Tibial nerve (tissue), 4 donors: ENCODE measurements around the gene KIRREL3. TPM values are rescaled to one million over a fixed set of nuclear protein-coding genes. Genes with fewer than 3 reads are reported as not detected.

Experiments
- DNase-seq, 2 donors: peaks; one replicate each; pipeline ENCODE4 v3.0.0-alpha.2; 2019; ENCODE audit warnings: low spot score in 2 of 2
- H3K27ac ChIP-seq, 4 donors: fragments of 200-600 bp; sonication (generic) in 3 of 4; one replicate each; pipeline ENCODE4 v1.5.1; 2017 to 2019; ENCODE audit warnings: mild to moderate bottlenecking in 1 of 4
- H3K27me3 ChIP-seq, 2 donors: fragments of 200-600 bp; sonication (generic) in 1 of 2; one replicate each; pipeline versions ENCODE4 v1.5.1 to v1.6.0; 2017 to 2019
- H3K36me3 ChIP-seq, 3 donors: fragments of 200-600 bp; sonication (generic); one replicate each; pipeline ENCODE4 v1.5.1; 2018 to 2019
- H3K4me1 ChIP-seq, 4 donors: fragments of 200-600 bp; sonication (generic) in 3 of 4; one replicate each; pipeline ENCODE4 v1.5.1; 2017 to 2019
- H3K4me3 ChIP-seq, 4 donors: fragments of 200-600 bp; sonication (generic) in 3 of 4; one replicate each; pipeline ENCODE4 v1.5.1; 2017 to 2019; ENCODE audit warnings: mild to moderate bottlenecking in 1 of 4, moderate library complexity in 1 of 4
- H3K9me3 ChIP-seq, 4 donors: fragments of 200-600 bp; sonication (generic) in 3 of 4; one replicate each; pipeline ENCODE4 v1.5.1; 2017 to 2019
- EP300 ChIP-seq, 2 donors: sonication (generic); formaldehyde crosslinking; IDR thresholded peaks; one replicate each; pipeline ENCODE4 v1.6.1; 2017; ENCODE audit warnings: antibody characterized with exemption in 2 of 2, mild to moderate bottlenecking in 1 of 2
- POLR2A ChIP-seq, 2 donors: fragments of 450-650 bp; IDR thresholded peaks; one replicate each; pipeline ENCODE4 v1.6.1; 2017; ENCODE audit warnings: antibody characterized with exemption in 2 of 2, mild to moderate bottlenecking in 2 of 2, moderate library complexity in 2 of 2
- WGBS, 2 donors: methylation state at CpG; one replicate each; pipeline ENCODE4 v1.1.5; 2018; 5-methylcytosine and 5-hydroxymethylcytosine counted together
- total RNA-seq, 4 donors: library from RNA; depleted of rRNA; stranded (reverse); fragments of >200 nt; gene quantifications; one replicate each; pipeline ENCODE4 v1.1.0, GENCODE V29; 2016
- TF ChIP-seq, protein P1 (sequence below), 5 experiments: fragments of 200-600 bp in 3 of 5; fragments of 450-650 bp in 2 of 5; sonication (generic) in 3 of 5; IDR thresholded peaks; one replicate each; pipeline ENCODE4 v1.5.1; 2016 to 2019; ENCODE audit warnings: antibody characterized with exemption in 5 of 5, mild to moderate bottlenecking in 3 of 5, moderate library complexity in 2 of 5

The KIRREL3 gene
- total RNA-seq, 4 donors from 2014 or later: not detected

- no peaks in the 10 kb centered on the region for H3K4me1 ChIP-seq
- 47 to 50% methylated on average over 1 of the region's 1 CpG for WGBS, 2 donors
Measured at GRCh38 chr11:127042445-127042844, 41.9 kb upstream of the KIRREL3 start.

DNA sequence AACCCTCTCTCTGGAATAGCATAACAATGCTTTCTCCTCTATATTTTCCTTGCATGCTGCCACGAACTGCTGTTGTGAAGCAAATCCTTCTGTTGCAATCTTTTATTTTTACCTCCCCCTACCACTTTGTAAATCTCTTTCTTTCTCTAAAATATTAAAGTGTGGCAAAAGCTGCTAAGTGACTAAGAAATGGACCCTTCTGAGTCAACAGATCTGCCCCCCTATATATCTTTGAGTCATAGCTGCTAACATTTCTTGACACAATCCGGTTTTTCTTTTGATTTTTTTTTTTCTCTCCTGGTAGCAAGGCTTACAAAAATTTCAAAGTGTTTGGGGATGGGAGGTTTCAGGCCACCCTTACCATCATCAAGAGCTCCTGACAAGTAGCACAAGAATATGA lies 39.0 kb upstream of the KIRREL3 start:
- no peaks in the 10 kb centered on the region for H3K27me3 ChIP-seq
- no peaks in the 10 kb centered on the region for H3K36me3 ChIP-seq
- no peaks in the 10 kb centered on the region for H3K4me1 ChIP-seq
- TF ChIP-seq POLR2A (IDR thresholded peaks at IDR 0.05) (no peak), EP300 (IDR thresholded peaks at IDR 0.05) (no peak)
- TF ChIP-seq, protein P1, sequence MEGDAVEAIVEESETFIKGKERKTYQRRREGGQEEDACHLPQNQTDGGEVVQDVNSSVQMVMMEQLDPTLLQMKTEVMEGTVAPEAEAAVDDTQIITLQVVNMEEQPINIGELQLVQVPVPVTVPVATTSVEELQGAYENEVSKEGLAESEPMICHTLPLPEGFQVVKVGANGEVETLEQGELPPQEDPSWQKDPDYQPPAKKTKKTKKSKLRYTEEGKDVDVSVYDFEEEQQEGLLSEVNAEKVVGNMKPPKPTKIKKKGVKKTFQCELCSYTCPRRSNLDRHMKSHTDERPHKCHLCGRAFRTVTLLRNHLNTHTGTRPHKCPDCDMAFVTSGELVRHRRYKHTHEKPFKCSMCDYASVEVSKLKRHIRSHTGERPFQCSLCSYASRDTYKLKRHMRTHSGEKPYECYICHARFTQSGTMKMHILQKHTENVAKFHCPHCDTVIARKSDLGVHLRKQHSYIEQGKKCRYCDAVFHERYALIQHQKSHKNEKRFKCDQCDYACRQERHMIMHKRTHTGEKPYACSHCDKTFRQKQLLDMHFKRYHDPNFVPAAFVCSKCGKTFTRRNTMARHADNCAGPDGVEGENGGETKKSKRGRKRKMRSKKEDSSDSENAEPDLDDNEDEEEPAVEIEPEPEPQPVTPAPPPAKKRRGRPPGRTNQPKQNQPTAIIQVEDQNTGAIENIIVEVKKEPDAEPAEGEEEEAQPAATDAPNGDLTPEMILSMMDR (IDR thresholded peaks at IDR 0.05): no peak
- 37 to 44% methylated on average over 2 of the region's 2 CpGs for WGBS, 2 donors
- no peak overlapping the region for H3K4me3 ChIP-seq
- no peak overlapping the region for H3K27ac ChIP-seq
- no peak for DNase-seq
- no peaks in the 10 kb centered on the region for H3K9me3 ChIP-seq

More at GRCh38 chr11:127042445-127042844, 41.9 kb upstream of the KIRREL3 start:
- no peak overlapping the region for H3K4me3 ChIP-seq
- H3K27me3 ChIP-seq: no peaks in the 10 kb centered on the region
- H3K9me3 ChIP-seq: no peaks in the 10 kb centered on the region
- no peak overlapping the region for H3K27ac ChIP-seq
- TF ChIP-seq POLR2A (IDR thresholded peaks at IDR 0.05) (no peak), EP300 (IDR thresholded peaks at IDR 0.05) (no peak)
- TF ChIP-seq, protein P1 (IDR thresholded peaks at IDR 0.05): no peak
- DNase-seq: no peak
- no peaks in the 10 kb centered on the region for H3K36me3 ChIP-seq

DNA sequence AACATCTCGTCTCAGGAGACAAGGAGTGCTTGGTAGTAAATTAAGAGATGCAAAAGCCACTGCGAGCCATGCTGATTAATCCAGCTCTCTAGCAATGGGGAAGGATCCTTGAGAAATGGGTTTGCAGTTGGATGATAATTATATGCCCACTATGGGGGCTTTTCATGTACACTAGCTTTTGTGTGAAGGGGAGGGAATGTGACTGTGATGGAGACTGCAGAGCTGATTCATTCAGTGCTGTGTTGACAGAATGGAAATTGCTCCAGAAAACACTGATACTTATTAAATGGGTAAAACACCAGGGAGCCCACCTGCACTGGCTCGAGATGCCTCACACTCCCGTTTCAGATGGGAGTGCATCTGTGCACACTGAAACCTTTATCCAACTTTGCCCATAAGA lies 37.0 kb upstream of the KIRREL3 start:
- Histone ChIP-seq H3K27me3 (no peaks in the 10 kb centered on the region), H3K36me3 (no peaks in the 10 kb centered on the region), H3K27ac (no peak overlapping the region), H3K9me3 (no peaks in the 10 kb centered on the region), H3K4me3 (no peak overlapping the region), H3K4me1 (no peaks in the 10 kb centered on the region)
- no peak for DNase-seq
- TF ChIP-seq POLR2A (IDR thresholded peaks at IDR 0.05) (no peak), EP300 (IDR thresholded peaks at IDR 0.05) (no peak)
- TF ChIP-seq, protein P1 (IDR thresholded peaks at IDR 0.05): no peak
- 50 to 62% methylated on average over 4 of the region's 4 CpGs for WGBS, 2 donors

- no peak overlapping the region for H3K27ac ChIP-seq
- no peaks in the 10 kb centered on the region for H3K9me3 ChIP-seq
- no peak overlapping the region for H3K4me3 ChIP-seq
- no peaks in the 10 kb centered on the region for H3K27me3 ChIP-seq
- no peak for DNase-seq
- no peaks in the 10 kb centered on the region for H3K4me1 ChIP-seq
- no peaks in the 10 kb centered on the region for H3K36me3 ChIP-seq
- TF ChIP-seq POLR2A (IDR thresholded peaks at IDR 0.05): no peak
- TF ChIP-seq, protein P1 (IDR thresholded peaks at IDR 0.05): no peak
- 88% methylated on average over 1 of the region's 1 CpG; no CpG with 5 or more reads in 1 of the 2 donors for WGBS, 2 donors
Measured at GRCh38 chr11:127037001-127037400, 36.4 kb upstream of the KIRREL3 start.

DNA sequence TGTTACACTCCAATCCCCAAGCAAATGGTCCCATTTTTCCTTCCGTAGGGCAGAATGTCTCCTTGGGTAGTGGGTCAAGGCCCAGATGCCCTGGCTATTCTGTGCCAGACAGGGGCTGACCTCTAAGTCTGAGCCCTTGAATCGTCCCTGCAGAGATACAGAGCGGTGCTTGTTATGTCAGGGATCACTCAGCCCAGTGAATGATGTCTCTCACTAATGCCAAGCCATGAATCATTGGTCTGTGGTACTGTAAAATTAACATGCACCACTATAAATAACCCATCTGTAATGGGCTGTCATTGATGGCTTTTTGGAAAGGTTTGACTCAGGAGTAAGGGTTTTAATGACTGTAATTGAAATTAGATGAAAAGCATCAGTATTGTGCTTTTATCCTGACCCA lies 35.3 kb upstream of the KIRREL3 start:
- no peak overlapping the region for H3K4me3 ChIP-seq
- H3K27me3 ChIP-seq: no peaks in the 10 kb centered on the region
- DNase-seq: no peak
- WGBS, 2 donors: 44 to 57% methylated on average over 3 of the region's 3 CpGs
- no peaks in the 10 kb centered on the region for H3K36me3 ChIP-seq
- no peaks in the 10 kb centered on the region for H3K9me3 ChIP-seq
- TF ChIP-seq POLR2A (IDR thresholded peaks at IDR 0.05): no peak
- TF ChIP-seq, protein P1 (IDR thresholded peaks at IDR 0.05): no peak
- TF ChIP-seq EP300 (IDR thresholded peaks at IDR 0.05): no peak
- H3K4me1 ChIP-seq: no peaks in the 10 kb centered on the region
- no peak overlapping the region for H3K27ac ChIP-seq
